GM12865 (cell line): Measurements from ENCODE around the gene CNIH3.

Experiments used
- DNase-seq: peaks from one replicate; pipeline ENCODE4 v3.0.0; 2010; ENCODE audit warnings: low read depth
- H3K4me3 ChIP-seq: 2 replicates; pipeline ENCODE4 v1.5.1; 2011; ENCODE audit warnings: mild to moderate bottlenecking, low read depth, low read length, control low read depth
- TF ChIP-seq, protein P1 (sequence below): IDR thresholded peaks from 2 replicates; pipeline ENCODE4 v1.5.1; 2011; ENCODE audit warnings: low read length, control low read depth, low read depth, inconsistent platforms; ENCODE audit not compliant: insufficient read depth; ENCODE audit errors: missing control alignments

CNIH3 gene

DNA sequence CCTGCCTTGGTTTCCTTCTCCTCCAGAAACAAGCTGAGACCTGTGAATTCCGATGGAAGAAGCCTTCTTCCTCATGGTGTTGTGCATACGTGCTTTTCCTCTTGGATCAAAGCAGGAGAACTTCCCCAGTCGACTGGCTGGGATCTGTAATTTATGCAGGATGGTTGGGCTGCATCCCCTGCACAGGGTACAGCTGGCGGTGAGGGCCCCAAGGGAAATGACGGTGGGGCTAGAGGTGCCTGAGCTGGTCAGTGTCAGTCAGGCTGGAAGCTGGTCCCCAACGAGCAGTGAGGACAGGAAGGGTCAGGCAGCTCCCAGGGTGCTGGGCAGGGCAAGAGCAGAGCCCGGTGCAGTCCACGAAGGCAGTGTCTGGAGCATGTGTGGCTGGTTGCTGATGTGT is 106.7 kb downstream of the CNIH3 start:
- TF ChIP-seq, protein P1, sequence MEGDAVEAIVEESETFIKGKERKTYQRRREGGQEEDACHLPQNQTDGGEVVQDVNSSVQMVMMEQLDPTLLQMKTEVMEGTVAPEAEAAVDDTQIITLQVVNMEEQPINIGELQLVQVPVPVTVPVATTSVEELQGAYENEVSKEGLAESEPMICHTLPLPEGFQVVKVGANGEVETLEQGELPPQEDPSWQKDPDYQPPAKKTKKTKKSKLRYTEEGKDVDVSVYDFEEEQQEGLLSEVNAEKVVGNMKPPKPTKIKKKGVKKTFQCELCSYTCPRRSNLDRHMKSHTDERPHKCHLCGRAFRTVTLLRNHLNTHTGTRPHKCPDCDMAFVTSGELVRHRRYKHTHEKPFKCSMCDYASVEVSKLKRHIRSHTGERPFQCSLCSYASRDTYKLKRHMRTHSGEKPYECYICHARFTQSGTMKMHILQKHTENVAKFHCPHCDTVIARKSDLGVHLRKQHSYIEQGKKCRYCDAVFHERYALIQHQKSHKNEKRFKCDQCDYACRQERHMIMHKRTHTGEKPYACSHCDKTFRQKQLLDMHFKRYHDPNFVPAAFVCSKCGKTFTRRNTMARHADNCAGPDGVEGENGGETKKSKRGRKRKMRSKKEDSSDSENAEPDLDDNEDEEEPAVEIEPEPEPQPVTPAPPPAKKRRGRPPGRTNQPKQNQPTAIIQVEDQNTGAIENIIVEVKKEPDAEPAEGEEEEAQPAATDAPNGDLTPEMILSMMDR: no peak
- H3K4me3 ChIP-seq: no peak overlapping the region

DNA sequence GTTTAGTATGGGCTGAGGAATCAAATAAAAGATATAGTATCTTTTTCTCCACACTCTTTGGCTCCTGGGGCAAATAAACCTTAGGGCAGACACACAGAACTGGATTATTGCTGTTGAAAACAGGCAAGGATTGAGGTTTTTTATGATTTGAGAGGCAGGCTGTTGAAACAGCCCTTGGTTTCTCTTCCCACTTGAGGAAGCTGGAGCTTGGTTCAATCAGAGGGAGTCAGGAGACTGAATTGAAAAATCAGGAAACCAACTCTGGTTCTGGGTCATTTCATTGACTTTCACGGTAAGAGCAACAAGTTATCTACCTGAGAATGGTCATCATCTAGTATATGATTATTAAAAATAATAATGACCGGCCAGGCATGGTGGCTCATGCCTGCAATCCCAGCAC is 108.4 kb downstream of the CNIH3 start:
- no peak overlapping the region for H3K4me3 ChIP-seq
- DNase-seq: no peak
- TF ChIP-seq, protein P1: no peak

More for the DNA sequence above, 106.7 kb downstream of the CNIH3 start:
- no peak for DNase-seq

GRCh38 chr1:224726441-224727182 is 110.5 kb downstream of the CNIH3 start:
- no peak overlapping the region for H3K4me3 ChIP-seq
- TF ChIP-seq, protein P1: no peak
- DNase-seq: no peak

- TF ChIP-seq, protein P1: no peak
- no peak for DNase-seq
- H3K4me3 ChIP-seq: no peak overlapping the region
Observed at GRCh38 chr1:224727351-224728289, 111.5 kb downstream of the CNIH3 start.

GRCh38 chr1:224730540-224730939 is 114.4 kb downstream of the CNIH3 start:
- TF ChIP-seq, protein P1: no peak
- H3K4me3 ChIP-seq: no peak overlapping the region
- DNase-seq: no peak

GRCh38 chr1:224730965-224731364 is 114.8 kb downstream of the CNIH3 start:
- no peak for DNase-seq
- H3K4me3 ChIP-seq: no peak overlapping the region
- TF ChIP-seq, protein P1: no peak
